ENCODE data around the gene DOCK3.

GRCh38 chr3:50673931-50674330 lies 796 bp upstream of the DOCK3 start:
- TF ChIP-seq POLR2A (IDR thresholded peaks at IDR 0.05) (no peak), CTCF (IDR thresholded peaks at IDR 0.05) (no peak)
